Muscle of back (tissue), 11 donors: ENCODE data around the gene TTC9B. TPM values are rescaled to one million over a fixed set of nuclear protein-coding genes. Genes with fewer than 3 reads are reported as not detected.

Experiments
- DNase-seq, 3 donors: peaks; one replicate each; pipeline versions ENCODE4 v3.0.0 to v3.0.0-alpha.2; 2013
- polyA plus RNA-seq, 10 donors: library from polyadenylated mRNA; unstranded; fragments of 120-200 nt; gene quantifications; one replicate each; pipeline ENCODE4 v1.2.1, GENCODE V29; 2013; ENCODE audit not compliant: insufficient read length in 10 of 10

Gene TTC9B
- polyA plus RNA-seq, 10 donors: 0.05 to 0.27 (median 0.14) TPM; not detected in 5

DNA sequence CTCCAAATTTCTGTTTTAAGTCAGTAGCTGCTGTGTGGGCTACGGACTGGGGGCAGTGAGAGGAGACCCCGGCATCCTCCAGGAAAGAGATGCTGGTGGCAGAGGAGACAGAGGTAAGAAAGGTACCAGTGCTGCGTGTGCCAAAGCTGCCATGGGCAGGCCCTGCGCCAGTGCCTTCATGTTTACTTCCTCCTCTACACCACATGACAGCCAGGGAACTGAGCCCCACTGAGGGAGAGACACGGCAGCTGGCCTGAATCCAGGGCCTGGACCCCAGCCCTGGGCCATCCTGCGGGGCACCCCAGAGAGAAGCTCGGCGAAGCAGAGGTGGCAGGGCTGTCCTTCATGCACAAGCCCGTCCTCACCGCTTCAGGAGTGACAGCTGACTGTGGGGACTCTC is 31.0 kb upstream of the TTC9B start:
- DNase-seq: no peak

DNA sequence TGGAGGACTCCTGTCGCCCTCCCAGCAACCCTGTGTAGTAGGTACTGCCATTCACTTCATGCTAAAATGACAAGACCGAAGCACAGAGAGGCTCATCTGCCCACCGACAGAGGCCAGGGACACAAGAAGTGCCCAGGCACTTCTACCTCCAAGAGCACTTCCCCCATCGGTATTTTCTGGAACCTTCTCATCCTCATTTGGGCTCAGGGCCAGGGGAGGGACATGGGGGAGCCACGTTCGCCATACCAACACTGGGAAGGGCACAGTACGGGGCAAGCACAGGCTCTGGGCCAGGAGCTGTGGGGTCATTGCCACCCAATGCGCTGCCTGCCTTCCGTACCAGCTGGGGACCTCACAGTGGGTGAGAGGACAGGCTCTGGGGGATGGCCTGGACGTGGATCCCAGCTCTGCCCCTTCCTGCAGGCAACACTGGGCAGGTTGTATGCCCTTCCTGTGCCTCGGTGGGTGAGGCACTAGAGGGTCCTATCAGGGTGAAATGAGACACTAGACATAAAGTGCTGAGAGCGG is 29.6 kb upstream of the TTC9B start:
- no peak for DNase-seq

DNA sequence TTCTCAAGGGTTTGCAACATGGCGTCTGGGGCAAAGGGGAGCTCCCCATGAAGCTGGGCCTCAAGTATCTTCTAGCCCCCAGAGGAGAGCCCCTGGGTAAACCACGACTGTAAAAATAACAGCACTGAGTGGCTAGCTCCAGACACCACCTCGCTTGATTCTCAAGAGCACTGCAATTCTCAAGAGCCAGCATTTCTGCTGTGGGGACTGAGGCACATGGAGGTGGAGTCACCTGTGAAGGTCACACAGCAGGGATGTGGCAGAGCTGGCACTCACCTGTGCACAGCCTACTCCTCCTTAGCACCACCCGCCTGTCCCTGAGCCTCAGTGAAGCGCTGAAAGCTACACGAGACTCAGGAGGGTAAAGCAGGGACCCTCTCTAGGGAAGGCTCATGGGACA is 29.0 kb upstream of the TTC9B start:
- no peak for DNase-seq

DNA sequence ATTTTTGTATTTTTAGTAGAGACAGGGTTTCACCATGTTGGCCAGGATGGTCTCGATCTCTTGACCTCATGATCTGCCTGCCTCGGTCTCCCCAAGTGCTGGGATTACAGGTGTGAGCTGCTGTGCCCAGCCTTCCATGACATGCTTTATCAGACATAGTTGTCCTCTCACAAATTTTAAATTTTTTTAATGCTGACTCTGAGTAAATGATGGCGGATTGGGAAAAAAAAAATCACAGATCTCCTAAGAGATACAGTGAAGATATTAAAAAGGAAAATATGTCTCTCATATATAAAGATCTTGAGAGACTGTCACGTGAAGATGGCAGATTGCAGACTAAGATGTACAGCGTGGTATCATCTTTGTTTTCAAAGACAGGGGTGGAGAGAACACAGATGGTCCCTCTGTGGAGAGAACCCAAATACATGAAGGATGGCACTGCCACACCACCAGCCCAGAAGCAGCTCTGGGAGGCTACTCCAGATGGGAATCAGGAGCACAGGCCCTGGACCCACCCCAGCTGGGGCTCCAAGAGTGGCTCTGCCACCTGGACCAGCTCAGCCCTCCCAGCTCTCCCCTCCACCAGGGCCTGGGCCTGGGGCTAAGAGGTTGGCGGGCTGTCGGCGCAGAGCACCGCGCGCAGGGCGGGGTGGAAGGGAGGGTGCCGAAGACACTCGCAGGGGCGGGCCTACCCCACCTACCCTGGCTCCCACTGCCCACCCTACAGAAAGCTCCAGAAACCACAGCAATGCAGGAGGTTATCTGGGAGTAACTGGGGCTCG is 28.3 kb upstream of the TTC9B start:
- no peak for DNase-seq

DNA sequence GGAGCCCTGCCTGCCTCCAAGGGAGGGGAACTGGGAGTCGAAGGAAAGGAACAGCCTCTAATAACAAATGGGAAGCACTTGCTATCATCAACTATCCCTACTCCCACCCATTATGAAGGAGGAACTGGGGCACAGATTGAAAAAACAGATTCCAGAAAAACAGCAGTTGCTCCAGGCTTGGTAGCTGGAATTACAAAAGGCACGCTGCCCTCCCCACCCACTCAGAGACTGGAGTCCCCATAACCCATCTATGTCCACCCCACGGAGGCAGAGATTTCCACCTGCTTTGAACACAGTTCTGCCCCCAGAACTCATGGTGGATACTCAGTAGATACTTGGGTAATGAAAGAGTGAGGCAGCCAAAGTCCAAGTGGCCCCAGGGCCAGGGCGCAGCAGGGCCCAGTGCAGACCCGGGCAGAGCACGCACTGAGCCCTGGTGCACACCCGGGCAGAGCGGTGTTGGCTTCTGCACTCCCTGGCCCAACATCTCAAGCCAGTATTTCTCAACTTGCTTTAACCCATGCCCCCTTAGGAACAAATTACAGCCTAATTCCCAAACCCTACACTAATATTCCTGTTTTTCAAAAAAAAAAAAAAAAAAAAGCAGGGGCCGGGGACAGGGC is 27.4 kb upstream of the TTC9B start:
- no peak for DNase-seq

DNA sequence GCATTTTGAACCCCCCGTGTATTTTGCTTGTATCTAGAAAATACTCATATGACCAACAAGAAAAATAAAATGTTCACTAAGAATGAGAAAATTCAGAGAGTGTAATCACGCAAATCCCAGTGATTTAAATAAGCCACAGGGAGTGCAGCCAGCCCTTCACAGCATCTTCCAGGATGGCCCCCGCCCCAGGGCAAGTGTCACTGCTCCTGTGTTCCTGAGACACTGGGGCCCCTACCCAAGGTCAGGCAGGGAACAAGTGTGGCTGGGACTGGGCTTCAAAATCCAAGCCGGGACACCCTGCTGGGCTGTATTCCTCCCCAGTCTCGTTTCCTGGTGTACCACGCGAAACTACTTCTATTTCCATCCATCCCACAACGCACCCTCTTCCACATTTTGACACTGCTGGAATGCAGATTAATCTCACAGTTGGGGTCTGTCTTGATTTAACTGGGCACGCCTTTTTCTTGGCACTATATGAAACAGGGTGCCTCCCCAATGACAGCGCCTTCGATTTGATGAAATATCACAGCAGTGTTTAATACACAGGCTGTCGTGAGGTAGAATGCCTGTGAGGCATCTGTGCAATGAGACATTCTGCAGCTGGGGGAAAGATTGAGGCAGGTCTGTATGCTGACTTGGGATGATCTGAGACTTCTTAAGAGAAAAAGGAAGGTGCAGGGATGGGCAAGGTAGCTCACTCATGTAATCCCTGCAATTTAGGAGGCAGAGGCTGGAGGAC is 26.6 kb upstream of the TTC9B start:
- DNase-seq: no peak

DNA sequence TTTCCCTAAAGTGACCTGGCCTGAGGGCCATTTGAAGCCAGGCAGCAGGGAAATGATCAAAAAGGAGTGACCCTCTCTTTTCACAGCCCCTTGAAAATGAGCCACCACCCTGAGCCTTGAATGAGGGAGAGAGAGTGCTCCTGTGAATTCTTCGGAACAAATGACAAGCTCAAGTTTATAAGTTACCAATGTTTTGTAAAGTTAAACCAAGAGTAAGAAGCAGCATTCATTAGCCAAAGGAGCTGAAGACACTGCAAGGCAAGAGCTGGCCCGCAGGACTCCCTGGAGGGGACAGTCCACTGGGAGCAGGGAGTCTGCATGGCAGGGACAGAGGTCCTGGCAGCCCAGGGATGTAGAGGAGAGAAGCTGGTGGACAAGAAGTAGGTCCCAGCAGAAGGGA is 25.0 kb upstream of the TTC9B start:
- DNase-seq: no peak

DNA sequence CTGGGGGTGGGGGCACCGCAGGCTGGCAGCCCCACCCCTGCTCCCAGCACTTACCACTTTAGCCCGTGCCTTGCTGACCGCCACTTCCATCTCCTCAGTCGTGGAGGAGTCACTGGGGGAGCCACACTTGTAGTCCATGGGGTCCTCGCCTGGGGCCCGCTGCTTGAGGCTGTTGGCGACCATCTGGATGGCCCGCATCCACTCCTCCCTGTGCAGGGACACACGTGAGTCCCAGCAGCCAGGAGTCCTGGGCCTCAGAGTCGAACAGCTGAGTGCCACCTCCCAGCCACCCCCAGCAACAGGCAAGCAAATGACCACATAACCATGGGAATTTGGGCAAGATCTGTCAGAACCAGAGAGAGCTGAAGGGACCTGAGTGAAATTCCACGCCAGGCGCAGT is 24.3 kb upstream of the TTC9B start:
- DNase-seq: no peak

DNA sequence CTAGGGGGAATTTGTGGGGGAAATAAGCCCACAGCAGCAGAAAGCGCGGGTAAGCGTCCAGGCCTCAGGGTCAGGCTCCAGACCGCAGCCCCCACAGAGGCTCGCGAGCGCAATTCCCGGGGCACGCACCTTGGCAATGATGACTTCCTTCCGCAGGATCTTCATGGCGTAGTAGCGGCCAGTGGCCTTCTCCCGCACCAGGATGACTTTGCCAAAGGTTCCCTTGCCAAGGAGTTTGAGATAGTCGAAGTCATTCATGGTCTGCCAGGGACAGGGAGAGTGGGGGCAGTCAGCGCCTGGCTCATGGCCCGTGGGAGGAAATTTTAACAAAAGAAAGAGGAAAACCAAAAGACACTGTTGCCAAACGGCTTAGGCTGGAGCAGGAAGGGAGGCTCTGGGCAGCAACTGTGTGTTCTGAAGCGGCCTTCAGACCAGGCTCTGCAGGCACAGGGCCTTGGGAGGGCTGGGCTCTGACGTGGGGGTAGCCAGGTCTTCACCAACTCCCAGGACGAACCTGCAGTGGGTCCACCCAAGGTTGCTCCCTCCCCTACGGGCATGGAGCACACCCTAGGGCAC is 23.7 kb upstream of the TTC9B start:
- DNase-seq: peak in 2 of 3 donors; percentile 45 to 67

DNA sequence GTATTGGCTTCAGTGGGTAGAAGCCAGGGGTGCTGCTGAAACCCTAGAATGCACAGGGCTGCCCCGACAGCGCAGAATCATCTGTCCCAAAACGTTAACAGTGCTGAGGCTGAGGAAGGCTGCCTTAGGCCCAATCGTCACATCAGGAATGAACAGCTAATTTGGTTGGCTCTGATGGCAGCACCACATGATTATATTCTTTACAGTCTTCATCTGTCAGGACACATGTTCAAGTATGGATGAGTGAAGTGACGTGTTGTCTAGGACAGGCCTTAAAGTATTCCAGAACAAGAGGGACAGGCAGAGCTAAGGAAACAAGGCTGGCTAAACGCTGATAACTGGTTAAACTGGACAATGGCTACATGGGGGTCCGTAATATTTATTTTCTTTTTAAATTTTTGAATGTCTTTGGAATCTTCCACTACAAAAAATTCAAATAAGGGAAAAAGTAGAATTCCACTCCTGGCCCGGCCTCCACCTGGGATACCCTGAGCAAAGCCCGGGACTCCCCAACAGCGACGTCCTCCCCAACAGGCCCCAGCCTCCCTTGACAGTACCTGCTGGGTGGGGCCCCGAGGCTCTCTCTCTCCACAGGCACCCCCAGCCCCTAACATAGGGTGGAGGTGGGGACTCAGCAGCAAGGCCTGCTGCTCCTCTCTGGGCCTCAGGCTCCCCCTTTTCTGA is 23.1 kb upstream of the TTC9B start:
- DNase-seq: no peak

DNA sequence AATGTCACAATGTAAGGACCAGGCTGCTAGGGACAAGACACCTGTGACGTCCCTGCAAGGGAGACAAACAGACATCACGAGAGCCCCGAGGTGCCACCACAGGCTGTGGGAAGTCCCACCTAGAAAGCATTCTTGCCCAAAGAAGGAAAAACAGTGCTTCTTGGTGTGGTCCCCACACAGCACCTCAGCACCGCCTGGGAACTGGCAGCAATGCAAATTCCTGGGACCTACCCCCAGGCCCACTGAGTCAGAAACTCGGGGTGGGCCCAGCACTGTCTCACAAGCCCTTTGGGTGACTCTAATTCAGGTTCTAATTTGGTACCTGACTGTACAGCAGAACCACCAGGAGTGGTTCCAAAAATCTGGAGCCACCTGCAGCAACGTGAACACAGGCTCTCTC is 22.1 kb upstream of the TTC9B start:
- no peak for DNase-seq

DNA sequence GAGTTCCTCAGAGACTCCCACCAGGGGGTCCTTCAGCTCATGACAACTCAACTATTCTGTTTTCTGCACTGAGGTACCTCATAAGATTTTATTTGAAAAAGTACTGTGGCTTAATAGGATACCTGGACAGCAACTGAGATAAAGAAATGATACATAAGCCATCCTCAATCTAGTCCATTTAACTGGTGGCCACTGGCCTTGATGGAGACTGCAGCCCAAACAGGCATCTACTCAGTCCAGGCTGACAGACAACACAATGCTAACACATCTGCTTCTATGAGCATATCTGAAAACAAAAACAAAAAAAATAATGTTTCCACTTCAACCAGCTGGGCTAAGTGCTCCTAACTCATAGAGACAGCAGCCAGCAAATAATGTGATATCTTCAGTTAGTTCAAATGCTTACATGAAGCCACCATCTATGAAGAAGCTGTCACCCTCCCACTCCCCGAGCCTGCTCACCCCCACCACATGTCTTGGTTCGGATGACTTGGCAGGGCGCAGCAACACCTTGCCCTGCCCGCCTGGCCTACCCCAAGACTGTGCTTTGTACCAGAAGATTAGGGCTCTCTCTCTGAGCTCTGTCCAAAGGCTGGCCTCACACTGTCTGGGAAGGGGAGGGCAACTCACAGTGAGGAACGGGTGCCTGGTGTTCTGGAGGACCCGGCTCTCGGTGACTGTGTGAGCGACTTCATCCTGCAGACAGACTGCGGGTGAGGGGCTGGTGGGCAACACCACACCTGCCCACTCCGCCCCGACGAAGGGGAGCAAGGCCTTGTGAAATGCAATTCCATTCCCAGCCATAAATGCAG is 21.4 kb upstream of the TTC9B start:
- no peak for DNase-seq

DNA sequence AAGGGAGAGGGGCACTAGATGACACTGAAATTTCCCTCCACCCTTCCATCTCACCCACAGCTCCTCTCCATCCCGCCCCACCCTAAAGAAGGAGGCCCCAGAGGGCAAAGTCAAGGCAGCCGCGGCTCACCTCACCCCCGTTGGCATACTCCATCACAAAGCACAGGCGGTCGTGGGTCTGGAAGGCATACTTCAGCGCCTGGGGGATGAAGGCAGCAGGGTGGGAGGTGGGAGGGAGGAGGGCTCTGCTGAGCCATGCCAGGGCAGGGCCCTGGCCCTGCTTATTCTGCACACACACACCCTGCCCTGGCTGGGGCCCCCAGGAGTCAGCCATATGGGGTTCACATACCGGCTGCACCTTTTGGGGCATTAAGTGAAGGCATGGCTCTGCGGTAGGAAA is 20.6 kb upstream of the TTC9B start:
- DNase-seq: no peak

DNA sequence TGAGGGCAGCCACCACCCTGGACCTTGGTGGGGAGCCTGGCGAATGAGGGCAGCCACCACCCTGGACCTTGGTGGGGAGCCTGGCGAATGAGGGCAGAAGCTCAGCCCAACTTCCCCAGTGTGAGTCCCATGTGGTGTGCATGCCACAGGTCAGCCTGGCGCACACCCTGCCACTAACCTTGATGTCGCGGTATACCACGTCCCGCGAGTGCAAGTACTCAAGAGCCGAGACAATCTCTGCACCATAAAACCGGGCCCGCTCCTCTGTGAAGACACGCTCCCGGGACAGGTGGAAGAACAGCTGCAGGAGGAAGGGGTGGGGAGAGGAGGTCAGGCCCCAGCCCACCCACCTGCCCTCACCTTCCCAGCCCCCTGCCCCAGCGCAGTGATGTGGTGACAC is 19.6 kb upstream of the TTC9B start:
- DNase-seq: no peak

DNA sequence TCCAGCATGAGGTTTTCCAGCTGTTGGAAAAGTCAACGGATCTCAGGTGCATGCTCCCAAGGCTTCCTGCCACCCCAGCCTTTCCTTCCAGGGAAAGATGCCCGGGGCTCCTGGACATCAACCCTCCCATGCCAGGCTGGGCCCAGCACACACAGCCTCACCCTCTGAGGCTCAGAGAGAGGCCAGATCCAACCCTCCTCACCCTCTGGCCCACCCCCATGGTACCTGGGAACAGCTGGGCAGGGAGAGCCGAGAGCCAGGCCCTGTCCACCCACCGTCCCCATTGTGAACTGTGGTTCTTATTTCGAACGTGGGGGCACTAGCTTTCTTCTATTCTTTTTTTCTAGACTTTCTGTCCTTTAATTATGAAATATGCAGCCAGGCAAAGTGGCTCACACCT is 18.2 kb upstream of the TTC9B start:
- no peak for DNase-seq

DNA sequence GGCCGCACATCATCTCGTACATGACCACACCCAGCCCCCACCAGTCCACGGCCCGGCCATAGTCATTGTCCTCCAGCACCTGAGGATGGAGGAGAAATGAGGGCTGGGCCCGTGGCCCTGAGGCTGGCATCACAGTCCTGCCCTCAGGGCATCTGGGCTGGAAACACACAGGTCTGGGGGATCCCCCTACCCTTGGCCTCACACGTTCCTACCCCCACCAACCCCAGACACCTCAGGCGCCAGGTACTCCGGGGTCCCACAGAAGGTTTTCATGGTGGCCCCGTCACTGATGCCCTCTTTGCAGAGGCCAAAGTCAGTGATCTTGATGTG is 17.8 kb upstream of the TTC9B start:
- no peak for DNase-seq

DNA sequence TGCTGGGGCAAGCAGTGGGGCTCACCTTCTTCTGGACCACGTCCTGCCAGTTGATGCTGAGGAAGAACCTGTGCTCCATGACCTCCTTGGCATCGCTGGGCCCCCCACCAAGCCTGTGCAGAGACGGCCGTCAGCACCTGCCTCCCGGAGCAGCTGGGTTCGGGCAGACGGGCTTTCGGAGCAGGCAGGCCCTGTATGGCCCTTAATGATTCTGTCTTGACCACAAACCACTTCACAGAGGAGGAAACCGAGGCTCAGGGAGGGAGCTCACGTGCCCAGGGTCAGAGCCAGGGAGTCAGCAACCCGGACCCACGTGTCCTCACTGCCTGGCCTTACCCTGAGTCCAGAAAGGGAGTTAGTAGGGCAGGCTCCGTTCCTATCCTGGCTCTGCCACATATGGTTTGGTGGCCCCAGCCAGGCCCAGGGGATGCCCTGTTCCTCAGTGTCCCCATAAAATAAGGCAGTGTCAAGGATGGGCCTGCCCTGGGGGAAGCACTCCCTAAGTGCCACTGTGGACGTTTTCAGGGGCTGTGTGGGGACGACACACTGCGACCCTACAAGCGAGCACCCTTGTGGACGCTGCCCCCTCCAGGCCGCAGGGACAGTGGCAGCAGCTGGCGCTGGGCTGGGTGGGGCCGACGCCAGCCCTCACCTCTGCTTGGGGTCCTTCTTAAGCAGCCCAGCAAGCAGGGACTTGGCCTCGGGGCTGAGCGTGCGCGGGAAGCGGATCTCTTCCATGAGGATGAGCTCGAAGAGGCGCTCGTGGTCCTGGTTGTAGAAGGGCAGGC is 17.2 kb upstream of the TTC9B start:
- DNase-seq: no peak

DNA sequence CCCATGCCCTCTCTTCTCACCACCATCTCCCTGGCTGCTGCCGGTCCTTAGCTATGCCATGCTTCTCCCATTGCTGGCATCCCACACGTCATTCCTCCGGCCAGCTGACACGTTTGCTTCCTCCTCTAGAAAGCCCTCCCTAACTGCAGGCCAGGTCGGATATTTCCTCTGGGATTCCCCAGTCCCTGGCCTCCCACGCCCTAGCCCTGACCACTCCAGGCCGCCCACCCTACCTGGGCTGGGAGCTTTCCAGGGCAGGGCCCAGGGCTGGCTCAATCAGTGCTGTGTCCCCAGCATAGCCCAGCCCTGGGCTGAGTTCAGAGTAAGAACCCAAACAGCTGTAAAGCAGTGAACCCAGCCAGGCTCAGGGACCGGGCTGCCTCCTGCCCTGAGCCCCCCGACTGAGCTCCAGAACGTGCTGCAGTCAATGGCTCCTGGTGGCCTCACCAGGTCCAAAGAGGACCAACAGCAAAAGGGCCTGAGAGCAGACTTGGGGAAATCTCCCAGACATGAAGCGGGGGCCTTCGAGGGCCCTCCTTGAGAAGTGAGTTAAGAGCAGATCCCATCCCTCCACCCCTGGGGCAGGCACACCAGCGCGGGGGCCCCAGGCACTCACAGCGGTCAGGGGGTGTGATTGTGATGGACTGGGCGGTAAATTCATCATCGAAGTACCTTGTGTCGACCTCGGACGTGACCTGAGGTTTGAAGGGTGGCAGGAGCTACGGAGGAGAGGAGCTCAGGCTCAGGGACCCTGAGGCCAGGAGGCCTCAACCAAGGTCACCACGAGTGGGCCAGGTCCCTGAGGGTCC is 16.4 kb upstream of the TTC9B start:
- DNase-seq: no peak

DNA sequence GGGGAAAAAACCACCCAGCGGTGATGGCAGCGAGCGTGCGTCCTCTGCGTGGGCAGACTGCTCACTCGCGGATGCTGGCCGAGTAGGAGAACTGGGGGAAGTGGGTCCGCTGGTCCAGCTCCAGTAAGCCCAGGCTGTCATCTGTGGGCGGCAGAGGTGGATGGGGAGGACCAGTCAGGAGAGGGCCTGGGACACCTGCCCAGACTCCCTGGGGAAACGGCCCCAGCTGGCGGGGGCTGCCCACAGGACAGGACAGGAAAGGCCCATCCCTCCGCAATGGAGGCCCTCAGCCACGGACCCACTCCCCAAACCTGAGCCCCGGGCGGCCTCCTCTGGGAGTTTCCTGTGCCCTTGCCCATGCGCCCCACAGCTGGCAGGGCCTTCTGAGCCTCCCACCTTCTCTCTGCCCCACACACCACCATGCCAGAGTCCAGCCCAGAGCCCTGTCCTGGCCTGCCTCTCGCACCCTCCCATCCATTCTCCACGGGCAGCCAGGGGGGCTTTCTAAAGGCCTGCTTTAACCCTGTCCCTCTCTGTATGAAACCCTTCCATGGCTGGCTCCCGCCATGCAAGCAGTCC is 15.7 kb upstream of the TTC9B start:
- no peak for DNase-seq
